C4-2B (cell line): ENCODE results near the gene PARP16.

Experiments used
- CTCF ChIP-seq: fragments of 450-650 bp; conservative IDR thresholded peaks from 2 replicates; pipeline ENCODE4 v1.5.1; 2017; ENCODE audit warnings: mild to moderate bottlenecking
- ZFX ChIP-seq: fragments of 450-650 bp; IDR thresholded peaks from 2 replicates; pipeline ENCODE4 v1.6.1; 2017

DNA sequence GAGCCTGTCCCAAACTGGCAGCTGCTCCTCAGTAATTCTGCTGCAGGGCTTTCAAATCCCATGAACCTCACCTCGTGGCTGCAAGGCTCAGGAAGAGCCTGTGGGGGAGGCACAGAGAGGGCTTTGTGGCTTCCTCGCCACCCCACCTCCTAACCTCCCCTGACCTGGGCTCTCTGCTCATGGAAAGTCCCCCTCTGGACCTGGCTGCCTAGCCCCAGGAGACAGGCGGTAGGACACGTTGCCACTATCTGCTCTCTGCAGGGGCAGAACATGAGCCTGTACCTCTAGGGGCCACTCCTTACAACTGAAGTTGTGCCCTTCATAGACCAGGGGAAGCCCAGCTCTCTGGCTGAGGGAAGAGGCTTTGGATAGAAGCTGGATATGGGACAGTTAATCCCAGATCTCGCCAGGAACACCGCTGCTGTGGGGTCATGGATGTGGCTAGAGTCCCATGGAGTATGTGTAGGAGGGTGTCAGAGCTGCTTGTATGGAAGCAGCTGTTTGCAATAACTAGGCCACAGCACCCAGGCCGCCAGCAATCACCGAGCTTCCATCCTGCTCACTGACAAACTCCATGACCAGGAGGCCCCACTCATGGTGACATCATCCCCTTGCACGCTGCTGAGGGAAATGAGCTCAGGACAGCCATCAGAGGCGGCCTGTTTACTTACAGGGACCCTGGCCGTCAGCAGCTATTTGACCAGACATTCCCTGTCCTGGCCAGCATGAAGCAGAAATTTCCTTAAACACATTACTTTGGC, 41.4 kb downstream of the PARP16 start:
- TF ChIP-seq CTCF (no peak), ZFX (no peak)
